Activated CD8-positive, alpha-beta memory T cell treated with anti-CD3 and anti-CD28 coated beads for 1 hour (primary cell): Measurements from ENCODE around the gene ENTREP3.

Experiments used
- DNase-seq, 2 donors: peaks; one replicate each; pipeline ENCODE4 v3.0.0-alpha.2; 2020; ENCODE audit warnings: low read depth in 1 of 2; ENCODE audit errors: extremely low read depth in 1 of 2

The ENTREP3 gene

DNA sequence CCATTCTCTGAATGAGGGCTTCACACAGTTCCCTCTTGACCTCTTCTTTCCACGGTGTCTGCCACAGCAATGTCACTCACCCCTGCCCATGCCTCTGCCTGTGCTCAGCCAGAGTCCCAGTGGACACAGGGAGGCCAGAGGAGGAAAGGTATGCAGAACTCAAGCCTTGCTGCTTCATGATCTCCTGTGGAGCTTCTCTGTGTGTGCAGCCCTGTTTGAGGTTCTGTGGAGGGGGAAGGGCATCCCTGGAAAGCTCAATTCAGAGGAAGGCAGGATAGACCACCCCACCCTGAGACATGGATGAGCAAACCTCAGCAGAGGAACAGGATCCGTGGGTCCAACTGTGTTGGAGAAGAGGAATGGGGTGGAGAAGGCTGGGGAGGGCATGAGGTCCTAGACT, 24.0 kb upstream of the ENTREP3 start:
- no peak for DNase-seq

GRCh38 chr1:155278689-155279160, 23.4 kb upstream of the ENTREP3 start:
- no peak for DNase-seq

DNA sequence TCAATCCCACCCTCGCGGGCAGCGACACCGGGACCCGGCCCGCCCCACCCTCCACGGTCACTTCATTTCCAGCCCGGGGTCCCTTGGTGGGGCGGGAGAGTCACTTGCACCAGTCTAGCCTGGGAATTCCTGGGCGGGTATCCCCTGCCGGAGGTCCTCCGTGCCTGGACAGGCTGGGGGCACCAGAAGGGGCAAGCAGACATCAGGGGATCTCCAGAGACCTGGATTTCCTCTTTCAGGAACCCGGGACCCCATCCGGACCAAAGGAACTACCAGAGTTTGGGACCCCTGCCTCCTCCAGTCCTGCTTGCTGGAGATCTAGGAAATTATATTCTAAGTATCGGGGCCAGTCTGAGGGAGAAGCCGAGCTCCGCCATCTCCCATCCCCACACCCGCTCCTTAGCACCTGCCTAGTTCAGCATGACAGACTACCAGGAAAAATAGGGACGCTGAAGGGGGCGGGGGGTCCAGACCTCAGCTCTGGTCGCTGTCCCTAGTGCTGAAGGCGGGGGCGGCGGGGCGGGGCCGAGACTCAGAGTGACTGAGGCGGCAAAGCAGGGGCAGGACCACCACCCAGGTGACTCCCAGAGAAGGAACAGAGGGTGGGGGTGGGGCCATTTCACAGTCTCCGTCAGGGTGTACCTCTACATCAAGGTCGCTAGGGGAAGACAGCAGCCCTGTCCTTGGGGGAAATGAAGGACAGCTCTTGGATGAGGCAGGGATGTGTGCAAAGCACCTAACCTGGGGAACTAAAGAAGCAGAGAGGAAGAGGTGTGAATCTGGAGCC, 22.8 kb upstream of the ENTREP3 start:
- peak; percentile 47 to 58 for DNase-seq

- peak; percentile 83 to 87 for DNase-seq
Measured at GRCh38 chr1:155277070-155277901, 22.0 kb upstream of the ENTREP3 start, which contains the start of gene HCN3. TSS of gene HCN3 (plus strand) at chr1:155277463. CDS start at chr1:155277591, 128 bp downstream.

DNA sequence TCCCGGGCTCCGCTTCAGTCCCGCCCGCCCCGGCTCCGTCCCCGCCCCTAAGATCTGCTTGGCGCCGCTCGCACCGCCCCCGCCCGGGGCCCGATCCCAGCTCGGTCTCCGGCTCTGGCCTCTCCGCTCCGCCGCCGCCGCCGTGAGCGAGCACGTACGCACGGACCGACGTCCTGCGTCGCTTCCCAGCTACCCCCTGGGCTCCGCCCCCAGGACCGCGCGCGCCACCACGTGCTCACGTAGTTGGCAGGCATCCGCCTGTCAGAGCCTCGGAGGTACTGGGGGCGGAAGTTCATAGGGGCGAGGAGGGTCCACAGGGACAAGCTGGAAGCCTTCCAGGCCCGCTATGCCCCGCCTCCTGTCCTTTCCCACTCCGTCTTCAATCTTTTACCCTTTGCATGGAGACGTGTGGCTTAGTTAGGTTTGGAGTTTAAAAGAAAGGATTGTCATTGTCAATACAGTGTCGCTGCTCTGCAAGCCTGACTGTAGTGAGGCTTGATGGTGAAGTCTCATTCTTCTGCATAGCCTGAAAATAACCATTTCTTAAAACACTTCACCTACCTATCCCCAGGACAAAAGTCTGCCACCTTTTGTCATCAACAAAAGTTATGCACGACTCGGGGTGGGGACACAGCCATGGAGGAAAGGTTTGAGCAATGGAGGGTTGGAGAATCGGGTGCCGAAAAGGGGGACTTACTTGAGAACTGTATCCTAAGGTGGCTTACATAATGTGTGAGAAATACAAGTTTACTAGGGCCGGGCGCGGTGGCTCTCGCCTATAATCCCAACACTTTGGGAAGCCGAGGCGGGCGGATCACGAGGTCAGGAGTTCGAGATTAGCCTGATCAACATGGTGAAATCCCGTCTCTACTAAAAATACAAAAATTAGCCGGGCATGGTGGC, 18.3 kb upstream of the ENTREP3 start, which contains the start of gene CLK2:
CLK2 (minus strand) TSS at position 162 of the 903 bp plus-strand sequence. CDS start 2,527 bp downstream, outside the sequence.
- DNase-seq = peak; percentile 84 to 94

GRCh38 chr1:155272466-155273342, 17.4 kb upstream of the ENTREP3 start:
- DNase-seq = no peak

DNA sequence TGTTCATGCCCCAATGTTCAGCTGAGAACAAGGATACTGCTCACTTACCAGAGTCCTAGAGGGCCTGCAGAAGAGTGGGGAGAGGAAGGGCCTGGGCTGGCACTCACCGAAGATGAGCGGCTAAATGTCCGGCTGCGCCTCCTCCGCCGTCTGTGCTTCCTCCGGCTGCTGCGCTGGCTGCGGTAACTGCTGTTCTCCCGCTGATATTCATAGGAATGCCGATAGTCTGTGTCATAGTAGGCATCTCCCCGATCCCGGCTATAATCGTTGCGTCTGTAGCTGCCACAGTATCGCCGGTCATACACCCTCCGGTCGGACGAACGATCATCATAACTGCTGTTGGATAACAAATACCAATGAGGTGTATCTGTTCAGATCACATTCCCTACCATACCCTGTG, 14.1 kb upstream of the ENTREP3 start:
- no peak for DNase-seq

GRCh38 chr1:155268630-155269029, 13.3 kb upstream of the ENTREP3 start:
- DNase-seq = no peak

- no peak for DNase-seq
Measured at GRCh38 chr1:155267373-155267772, 12.1 kb upstream of the ENTREP3 start.

DNA sequence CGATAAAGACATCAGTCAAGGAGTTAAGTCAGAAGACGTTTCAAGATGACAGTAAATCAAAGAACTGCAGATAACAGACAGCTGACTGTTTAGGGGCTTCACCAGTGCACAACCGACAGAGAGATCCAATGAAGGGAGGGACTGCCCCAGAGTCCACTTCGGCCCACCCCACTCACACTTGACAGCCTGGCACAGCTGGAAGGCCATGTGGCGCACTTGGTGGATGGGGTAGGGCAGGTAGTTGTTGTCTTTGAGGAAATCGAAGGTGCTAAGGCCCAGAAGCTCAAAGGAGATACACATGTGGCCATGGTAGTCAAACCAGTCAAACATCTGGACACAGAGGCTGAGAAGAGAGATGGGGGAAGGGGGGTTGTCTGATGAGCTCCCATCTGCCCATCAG, 11.3 kb upstream of the ENTREP3 start:
- no peak for DNase-seq

- DNase-seq = no peak
Measured at GRCh38 chr1:155263067-155263466, 7.8 kb upstream of the ENTREP3 start.

DNA sequence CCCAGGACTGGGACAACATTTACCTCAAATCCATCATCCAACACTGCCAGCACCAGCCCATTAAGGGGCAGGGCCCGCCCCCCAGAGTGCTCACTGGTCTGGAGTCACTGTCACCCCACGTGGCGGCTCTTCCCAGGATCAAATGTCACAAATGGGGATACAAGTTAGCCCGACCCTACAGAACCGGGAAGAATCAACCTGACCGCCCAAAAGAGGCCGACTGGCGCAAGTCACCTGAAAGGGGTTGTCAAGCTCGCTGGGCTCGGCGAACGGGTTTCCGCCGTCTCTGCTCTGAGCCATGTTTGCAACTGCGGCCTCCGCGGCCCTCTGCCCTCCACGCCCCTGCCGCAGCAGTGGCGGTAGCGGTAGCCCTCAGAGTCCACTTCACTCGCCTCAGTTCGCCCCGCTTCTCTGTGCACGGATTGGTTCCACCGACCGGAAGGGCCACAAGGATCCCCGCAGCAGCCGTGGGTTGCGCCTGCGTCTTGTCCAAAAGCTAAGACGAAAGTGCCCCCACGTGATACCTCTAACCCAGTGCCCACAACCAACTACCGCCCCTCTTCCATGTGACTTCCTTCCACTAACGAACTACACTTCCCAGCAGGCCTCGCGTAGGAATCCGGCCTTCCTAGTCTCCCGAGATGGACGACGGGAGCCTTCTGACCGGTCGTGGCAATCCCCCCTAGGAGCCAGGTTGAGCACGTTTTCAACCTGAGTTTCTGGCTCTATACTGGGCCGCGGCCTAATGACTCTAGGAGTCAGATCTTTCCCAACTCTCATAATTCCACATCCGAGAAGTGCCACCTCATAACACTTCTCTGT, 6.8 kb upstream of the ENTREP3 start, which contains the start of gene SCAMP3:
SCAMP3 (minus strand) TSS at position 509 of the 822 bp plus-strand sequence; CDS start at position 300, 209 bp downstream.
- peak; percentile 68 to 72 for DNase-seq

DNA sequence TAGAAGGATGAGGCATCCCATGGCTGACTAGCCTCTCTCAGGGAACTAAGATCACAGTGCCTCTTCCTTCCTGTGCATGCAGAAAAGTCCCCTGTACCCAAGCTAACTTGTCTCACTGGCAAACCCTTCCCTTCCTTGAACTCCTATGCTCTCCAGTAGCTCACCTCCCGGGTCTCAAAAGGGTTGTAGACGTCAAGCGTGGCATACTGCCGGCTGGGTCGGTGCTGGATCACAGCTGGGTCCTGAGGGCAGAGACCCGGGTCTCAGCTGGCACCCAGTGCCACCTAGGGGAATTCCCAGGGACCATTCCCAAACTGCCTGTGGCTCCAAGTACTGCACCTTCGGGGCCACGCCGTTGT, 6.2 kb upstream of the ENTREP3 start:
- no peak for DNase-seq

GRCh38 chr1:155260276-155260675, 5.0 kb upstream of the ENTREP3 start:
- DNase-seq = no peak

DNA sequence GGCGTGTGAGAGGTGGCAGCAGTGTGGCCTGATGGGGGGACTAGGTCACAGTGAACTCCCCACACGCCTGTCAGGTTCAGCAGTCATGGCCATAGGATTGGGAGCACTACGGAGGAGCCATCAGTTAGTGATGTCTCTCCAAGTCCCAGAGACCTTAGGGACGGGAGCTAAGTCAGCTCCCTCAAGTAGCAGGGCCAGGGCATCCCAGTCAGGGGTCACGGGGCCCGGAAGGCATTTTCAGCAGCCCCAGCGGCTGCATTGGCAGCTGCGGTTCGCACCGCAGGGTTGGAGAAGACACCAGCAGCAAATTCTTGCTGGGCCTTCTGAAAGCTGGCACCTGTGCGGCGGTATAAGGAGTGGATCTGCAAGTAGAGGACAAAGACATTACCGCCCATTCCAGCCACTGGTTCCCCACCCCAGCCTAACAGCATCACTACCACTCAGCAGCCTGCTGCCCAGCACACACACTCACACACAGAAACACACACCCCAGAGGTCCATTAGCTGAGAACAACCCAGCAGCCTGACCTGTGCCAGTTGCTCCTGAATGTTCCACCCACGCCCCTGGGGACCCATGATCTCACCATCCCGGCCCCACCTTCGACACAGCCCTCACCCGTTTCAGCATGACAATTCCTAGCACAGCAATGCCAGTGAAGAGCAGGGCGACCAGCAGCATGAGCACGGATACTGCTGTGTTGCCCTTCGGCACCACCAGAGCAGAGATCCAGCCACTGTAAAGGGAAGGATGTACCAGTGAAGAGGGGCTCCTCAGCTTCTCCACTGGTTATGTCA, 972 bp upstream of the ENTREP3 start:
- no peak for DNase-seq

GRCh38 chr1:155254714-155255242, 505 bp downstream of the ENTREP3 start:
- DNase-seq = no peak

- no peak for DNase-seq
Measured at GRCh38 chr1:155254228-155254713, 1.0 kb downstream of the ENTREP3 start.
